Stimulated activated naive CD4-positive, alpha-beta T cell (primary cell): ENCODE data around the gene DNAJC1.

Experiments
- DNase-seq, 6 experiments: peaks; one replicate each; lab custom pipeline; 2025; lab: John Stamatoyannopoulos, UW

DNAJC1 gene

DNA sequence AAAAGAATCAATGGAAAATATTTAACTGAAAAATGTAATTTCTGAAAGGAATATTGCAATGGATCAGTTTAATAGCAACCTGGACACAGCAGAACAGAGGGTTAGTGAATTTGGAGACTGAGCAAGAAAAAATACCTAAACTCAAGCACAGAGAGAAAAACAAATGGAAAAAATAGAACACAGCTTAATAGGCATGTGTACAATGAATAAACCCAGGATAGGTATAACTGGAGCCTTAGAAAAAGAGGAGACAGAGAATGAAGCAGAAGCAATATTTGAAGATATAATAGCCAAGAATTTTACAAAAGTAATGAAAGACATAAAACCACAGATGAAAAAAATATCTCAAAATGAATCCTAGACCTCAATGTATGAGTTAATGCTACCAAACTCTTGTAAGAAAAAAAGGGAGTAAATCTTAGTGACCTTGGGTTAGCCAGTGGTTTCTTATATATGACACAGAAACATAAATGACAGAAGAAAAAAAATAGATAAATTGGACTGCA, 2.9 kb upstream of the DNAJC1 start:
- DNase-seq = no peak

DNA sequence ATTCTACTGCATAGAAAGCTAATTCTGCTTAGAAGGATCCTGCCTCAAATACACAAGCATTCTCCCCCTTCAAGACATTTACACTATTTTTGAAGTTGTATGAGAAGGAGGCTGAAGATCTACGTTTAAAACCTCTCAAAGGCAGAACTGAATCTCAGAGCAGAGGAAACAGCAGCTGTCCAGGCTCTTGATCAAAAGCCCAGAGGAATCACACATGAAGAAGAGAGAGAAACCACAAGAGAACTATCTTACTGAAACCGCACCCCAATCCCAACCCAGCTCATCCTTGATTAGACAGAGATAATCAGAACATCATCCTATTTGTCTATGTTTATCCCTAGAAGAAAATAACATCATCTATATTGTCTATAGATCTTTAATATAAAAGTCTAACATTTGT, 2.2 kb upstream of the DNAJC1 start:
- no peak for DNase-seq

DNA sequence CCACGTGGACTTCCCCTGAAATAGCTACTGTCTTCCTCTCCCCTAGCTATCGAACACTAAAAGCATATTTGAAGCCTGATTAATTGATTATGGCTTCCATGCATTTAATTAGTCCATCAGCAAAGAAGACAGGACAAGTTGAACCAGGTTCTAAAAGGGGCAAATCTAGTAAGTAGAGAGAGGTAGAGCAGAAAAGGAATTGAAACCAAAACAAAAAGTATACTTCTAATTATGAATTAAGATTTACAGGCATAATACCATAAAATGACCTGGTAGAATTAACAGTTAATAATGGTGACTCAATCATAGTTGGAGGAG, 393 bp upstream of the DNAJC1 start:
- no peak for DNase-seq

DNA sequence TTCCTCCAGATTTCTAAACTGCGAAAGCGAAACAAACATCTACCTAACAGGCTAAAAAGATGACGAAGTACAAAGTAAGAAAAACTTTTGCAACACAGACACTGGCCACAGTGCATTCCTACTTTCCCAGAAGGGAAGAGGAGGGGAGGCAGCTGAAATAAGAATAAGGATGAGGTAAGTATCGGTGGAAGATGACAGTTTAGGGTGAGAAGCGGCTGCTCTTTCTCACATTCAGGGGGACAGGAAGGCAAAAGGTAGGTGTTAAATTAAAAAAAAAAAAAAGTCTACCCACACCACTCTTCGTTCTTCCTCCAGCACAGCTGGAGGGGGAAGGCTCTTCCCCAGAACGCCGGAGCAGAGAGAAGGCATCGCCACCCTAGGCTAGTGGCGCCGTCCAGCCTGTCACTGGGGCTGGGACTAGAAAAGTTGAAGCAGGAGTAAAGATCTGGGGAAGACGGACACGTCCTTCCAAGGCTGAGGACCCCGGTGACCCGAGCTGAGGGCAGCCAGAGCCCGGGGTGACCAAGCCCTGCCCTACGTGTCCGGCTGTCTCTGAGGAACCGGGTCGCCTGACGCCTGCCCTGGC, 846 bp downstream of the DNAJC1 start:
- peak in 4 of 6 experiments; percentile 1 to 64 (median 30) for DNase-seq

DNA sequence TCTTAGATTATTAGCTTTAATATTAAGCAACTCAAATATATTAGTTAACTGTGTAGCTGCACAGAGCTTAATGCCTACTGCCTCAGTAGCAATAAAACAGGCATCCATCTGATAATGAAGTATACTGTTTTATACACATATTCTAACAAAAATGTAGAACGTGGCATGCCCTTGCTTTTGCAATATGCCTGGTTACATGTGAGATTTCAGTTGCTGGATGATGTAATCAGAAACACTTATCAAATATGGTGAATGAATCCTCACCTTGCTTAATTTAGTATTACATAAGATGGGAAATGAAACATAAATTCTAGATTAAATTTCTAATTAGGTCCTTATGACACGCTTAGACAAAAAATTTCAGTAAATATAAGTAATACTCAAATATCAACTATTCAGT, 8.0 kb downstream of the DNAJC1 start:
- no peak for DNase-seq

DNA sequence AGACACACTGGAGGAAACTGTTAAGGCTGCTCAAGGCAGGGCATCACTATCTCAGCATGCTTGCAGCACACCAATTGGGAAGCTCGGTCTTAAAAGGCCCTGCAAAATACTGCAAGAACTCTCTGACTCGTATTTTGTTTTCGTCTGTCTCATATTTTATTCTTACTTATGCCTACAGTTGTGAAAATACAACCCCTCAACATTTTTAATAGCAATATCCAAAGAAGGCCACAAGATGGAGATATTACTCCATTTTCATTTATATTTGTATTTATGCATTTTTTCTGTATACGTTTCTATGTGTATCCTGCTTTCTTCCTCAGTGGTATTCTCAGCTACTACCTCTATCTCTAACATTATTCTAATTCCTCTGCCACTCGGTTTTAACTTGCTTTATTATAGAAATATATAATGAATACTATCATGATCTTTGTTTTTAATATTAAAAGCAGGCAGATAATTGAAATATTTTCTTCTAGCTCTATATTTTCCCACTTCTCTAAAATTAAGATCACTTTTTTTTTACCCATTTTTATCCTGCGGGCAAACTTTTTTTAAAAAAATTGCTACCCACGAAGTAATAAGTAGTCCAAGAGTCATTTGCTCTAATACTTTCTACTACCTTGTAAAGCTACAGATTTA, 10.0 kb downstream of the DNAJC1 start:
- peak in 2 of 6 experiments; percentile 51 to 56 for DNase-seq

DNA sequence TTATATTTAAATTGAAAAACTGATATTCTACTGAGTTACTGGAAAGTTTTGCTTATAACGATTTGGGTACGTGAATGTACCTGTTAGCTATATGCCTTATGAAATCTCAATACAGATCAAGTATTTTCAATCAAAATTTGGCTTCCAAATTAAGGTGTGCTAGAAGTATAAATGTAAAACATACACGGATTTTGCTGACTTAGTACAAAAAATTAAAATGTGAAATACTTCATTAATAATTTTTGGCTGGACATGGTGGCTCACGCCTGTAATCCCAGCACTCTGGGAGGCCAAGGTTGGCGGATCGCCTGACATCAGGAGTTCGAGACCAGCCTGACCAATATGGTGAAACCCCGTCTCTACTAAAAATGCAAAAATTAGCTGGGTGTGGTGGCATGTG, 11.7 kb downstream of the DNAJC1 start:
- DNase-seq = no peak

DNA sequence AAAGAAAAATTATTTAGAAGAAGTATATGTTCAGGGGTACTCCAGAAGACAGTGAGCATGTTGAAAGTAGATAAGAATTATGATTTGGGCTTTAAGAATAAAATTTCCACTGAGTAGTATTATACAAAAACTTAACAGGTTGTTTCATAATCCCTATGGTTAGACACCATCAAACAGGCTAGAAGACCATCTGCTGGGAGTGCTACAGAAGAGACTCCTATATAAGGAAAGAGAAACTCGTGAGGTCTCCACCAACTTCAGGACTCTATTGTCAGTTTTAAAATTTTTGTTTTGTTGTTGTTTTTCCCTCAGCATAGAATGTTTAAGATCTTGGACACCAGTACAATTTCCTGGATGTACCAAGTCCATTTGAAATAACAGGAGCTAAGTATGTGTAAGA, 13.1 kb downstream of the DNAJC1 start:
- DNase-seq = no peak

DNA sequence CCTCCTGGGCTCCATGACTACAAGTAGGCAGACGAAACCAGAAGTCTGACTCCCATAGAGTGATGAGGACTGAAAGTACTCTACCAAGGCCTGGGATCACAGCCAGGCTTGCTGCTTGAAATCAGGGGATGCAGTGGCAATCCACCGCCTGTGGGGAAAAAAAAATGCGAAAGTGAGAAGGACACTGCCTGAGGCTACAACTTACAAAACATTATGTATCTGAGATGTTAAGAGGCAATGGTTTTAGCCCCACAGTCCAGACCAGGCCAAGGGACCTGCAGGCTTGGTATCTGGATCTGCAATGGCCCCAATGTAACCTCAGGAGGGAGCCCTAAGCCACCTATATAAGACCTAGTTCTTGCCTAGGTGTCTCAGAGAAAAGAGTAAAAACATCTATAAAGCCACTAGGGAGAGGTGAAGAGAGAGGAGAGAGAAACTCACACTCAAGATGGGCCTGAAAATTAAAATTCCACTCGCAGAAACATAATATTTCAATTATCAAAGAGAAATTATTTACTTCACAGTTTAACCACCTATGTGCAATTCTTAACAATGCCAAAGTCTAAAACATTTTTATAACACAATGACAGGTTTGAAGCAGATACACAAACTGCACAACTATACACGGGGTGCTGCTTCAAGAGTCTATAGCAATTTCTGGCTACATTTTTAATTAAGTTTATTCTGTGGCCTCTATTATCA, 13.9 kb downstream of the DNAJC1 start:
- DNase-seq = peak in 4 of 6 experiments; percentile 1 to 39 (median 12)

DNA sequence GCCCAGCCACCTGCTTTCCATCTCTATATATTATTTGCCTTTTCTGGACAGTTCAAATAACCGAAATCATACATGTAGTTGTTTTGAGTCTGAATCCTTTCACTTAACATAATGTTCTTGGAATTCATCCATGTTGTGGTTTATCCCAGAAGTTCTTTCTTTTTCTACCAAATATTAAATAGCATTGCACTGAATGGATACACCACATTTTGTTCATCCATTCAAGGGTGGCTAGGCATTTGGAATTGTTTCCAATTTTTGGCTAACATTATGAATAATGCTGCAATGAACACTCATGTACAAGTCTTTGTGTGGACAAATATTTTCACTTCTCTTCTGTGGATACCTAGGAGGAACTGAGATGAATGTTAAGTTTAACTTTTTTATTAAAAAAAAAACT, 18.0 kb downstream of the DNAJC1 start:
- no peak for DNase-seq

DNA sequence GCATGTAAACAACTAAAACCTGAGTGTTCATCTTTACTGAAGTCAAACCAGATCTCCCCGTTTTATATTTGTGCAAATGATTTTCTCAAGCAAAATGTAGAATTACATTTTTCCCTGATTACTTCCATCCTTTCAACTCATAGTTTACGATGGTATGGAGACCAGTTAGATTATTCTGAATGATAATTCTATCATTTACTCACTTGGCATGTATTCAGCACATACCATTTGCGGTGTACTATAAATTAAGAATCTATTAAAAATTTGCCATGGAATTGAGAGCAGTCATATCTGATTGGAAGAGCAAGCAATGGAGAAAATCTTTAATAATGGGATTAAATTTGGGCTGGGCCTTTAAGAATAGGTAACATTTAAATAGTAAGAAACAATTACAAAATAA, 22.4 kb downstream of the DNAJC1 start:
- no peak for DNase-seq

DNA sequence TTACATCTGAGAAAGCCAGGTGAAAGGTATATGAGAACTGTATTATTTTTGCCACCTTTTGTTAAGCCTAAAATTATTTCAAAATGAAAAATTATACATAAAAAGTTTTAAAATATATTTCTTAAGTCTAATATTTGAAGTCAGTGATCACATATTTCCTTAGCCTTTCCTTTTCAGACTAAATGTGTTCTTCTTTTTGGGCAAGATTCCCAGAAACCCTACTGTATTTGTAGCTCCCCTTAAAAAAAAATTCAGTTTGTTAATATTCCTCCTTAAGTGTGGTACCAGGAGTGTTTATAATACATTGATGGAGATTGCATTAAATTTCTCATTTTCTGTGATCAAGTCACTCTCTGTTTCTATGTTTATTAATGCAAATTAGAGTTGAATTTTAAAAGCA, 22.8 kb downstream of the DNAJC1 start:
- DNase-seq = no peak

DNA sequence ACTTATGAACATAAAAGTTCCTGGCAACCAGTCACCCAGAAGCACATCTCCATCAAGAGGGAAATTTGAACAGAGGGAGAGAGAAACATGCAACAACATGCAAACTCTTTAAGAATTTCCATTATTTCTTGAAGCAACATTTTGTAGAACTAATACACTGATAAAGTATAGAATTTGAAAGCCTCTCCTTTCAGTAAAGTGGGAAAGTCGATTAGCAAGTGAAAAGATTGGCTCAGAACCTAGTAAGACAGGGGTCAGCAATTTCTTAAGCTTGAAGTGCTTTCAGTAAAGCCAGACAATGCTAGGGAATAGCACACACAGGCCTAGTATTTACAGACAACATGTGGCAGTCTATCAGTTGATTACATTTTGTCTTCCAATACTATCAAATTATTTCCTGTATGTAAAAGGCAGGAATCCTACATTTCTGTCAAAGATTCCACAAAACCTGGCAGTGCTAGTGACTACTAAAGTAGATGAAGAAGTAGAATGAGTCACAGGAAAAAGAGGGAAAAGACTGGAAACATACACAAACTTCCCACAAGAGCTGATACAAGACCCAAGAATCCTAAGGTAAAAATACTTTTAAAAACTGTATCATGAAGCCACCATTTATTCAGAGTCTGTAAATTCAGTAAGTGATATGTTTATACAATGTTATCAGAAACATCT, 25.2 kb downstream of the DNAJC1 start:
- no peak for DNase-seq

DNA sequence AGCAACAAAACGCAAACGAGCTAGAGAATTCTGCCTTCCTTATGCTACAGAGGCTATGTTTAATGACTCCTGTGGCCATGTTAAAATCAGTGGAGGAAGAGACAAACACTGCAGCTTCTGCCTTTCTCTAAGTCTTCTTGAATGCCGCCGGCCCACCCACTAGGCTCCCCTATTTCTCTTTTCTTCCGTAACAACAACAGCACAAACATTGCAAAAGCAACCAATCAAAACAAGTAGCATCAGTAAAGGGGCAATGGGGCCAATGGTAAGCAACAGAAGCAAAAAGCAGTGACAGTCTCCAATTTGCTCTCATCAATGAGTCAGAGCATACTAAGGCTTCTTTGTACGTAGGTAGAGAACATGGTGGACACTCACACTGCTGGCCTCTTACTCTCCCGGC, 26.8 kb downstream of the DNAJC1 start:
- DNase-seq = no peak

DNA sequence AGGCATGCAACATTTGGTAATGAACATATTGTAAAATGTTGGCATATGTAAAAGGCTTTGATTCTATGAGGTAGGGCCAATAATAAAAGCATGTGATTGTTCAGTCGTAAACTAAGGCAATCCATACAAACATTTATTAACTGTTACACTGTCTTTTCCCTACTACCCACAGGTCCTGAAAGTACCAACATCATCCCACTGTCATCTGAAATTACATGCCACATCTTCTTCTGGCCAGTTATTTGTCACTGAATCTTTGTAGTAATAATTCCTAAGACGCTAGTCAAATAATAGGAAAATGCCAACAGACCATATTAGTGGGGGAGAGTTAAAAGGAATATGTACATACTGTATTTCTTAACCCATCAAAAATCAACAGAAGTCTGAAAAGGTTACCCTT, 27.2 kb downstream of the DNAJC1 start:
- DNase-seq = no peak

DNA sequence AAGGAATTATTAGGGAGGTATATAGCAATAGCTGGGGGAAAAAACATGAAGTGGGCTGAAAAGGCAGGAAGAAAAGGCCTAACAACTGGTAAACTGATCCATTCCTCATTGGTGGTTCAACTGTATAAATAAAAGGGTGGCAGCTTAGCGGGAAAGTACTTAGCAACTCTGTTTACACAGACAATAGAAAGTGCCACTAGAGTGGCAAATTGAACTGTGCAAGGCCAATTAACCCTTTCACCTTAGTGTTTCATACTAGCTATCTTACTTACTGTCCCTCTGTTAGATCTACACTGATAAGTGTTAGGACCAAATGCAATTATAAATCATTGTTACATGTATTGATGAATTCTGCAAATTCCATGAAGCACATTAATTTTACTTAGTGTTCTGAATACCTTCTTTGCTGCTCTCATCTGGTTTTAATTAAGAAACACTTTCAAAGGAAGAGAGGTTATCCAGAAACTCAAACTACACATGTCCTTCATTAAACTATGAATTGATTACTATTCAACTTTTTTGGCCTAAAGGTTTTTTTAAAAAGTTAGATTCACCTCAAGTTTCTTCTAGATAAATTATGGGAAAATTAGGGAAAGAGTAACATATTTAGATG, 28.0 kb downstream of the DNAJC1 start:
- DNase-seq = no peak

DNA sequence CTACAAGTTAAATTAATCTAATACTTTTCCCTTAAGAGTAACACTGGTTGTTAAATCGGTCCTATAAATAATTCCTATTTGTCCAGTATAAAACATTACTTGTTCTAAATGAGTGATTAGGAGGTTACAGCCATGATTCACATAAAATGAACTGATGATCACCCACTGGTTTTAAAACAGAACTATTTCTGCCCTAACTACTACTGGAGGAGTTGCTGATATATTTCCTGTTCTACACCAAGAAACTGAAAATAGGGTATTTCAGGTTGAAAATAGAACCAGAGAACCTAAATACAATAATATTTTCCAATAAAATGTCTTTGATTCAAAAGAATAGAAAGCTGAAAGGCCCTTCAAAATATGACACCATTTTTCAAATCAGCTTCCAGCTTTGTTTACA, 30.9 kb downstream of the DNAJC1 start:
- DNase-seq = no peak

DNA sequence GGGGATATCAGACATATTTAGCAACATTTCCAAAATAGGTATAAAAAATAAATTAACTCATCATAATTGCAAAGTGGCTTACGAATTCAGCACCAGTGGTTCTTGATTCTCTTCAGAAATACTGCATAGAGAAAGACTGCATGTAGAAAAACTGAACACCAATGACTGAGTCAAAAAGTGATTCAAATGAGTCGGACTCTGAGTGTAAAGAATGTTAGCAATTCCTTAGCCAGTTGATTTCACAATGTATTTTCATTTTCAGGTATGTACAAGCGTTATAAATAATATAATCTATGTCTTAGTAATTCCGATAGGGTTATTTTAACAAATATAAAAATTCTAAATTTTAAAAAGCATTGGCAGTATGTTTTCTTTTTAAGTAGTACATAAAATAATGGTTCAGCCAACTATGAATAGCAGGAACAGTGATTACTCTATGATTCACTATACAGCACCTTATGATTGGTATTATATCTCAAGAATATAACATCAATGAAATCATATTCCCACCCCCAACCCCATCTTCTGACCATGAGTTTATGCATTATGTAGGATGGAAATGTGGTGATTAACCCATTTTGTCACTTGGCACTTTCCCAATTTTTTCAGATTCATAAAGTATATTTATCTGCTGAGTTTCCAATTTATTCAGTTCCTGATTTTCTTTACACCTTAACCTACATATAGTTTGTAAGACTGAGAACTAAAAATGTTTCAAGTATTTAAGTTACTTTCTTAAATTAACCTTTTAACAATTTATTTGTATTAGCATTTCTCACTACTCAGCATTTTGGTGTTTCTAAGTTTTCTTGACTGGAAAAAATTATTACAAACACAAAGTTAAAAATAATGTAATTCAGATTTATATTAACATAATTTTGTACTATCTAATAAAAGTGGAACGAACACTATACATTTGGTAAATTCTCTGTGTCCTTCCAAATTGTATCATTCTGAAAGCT, 33.9 kb downstream of the DNAJC1 start:
- DNase-seq = no peak

DNA sequence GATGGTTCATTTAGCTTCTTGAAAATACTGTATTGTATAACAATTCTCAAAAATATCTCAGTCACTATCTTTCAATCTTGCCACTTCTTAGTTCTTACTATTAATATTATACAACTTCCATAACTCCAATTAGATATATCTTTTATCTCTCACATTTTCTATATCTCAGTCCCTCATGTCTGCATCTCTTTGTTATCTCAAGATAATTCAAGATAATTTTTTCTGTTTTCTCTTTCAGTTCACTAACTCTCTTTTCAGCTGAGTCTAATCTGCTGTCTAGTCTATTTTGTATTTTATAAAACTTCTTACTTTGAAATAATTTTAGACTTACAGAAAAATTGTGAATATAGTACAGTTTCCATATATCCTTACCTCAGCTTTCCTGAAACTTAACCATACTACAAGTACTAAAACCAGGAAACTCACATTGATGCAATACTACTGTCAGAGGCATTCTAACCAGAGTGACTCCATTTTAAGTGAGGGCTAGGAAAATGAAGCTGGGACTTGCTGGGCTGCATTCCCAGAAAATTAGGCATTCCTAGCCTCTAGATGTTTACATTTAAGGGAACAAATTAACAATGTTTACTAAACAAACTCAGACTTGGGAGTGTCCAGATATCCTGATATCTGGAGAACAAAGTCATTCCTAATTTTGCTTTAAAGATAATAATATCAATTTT, 38.4 kb downstream of the DNAJC1 start:
- DNase-seq = no peak

DNA sequence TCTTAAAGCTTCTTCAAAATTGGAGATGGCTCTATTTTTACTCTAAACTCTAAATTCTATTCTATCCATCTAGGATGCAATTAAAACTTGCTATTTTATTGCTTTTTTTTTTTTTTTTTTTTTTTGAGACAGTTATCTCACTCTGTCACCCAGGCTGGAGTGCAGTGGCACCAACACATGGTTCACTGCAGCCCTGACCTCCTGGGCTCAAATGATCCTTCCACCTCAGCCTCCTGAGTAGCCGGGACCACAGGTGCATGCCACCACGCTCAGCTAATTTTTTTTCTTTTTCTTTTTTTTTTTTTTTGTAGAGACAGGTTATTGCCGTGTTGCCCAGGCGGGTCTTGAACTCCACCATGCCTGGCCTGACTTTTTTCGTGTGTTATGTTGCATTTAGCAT, 41.2 kb downstream of the DNAJC1 start:
- DNase-seq = no peak

DNA sequence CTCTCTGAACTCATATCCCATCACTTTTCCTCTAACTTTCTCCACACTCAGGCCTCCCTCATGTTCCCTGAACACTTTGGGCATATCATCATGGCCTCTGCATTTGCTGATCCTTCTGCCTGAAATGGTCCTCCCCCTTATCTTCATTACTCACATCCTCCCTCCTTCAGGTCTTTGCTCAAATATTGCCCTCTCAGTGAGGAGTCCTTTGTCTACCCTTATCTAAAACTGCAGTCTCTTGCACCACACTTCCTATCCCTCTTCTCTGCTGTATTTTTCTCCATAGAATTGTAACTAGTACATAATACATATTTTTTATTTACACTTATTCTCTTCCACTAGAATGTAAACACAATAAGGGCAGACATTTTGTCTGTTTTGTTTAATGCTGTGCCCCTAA, 41.7 kb downstream of the DNAJC1 start:
- no peak for DNase-seq
